IPS-18c (cell line): ENCODE results near the gene FPGS.

Experiments used
- H3K4me3 ChIP-seq: 2 replicates; pipeline ENCODE4 v1.7.0; 2013; ENCODE audit warnings: low read depth, mild to moderate bottlenecking, low read length, moderate library complexity; ENCODE audit not compliant: insufficient read depth
- H3K9me3 ChIP-seq: one replicate; pipeline ENCODE4 v1.6.1; 2013; ENCODE audit warnings: mild to moderate bottlenecking, low read length, moderate library complexity; ENCODE audit not compliant: control insufficient read depth, insufficient read depth

Gene FPGS

DNA sequence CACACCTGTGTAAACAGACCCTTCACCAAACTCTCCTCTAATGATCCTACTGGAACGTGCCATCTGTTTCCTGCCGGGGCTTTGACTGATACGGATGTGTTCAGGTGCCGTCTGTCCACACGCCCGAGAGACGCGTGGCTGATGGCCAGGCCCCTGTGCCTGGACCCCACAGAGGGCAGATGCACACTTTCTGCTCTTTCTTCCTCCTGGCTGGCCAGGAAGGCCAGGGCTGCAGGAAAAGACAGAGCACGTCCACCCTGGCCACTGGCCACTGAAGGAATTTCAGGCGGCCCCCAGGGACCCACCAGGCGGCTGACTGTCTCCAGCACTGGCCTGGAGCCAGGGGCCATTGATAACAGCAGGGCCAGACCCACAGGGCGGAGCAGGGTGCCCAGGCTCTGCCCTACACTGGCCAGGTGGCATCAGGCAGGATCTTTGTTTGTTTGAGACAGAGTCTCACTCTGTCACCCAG is 55.4 kb downstream of the FPGS start:
- no peaks in the 10 kb centered on the region for H3K9me3 ChIP-seq
- H3K4me3 ChIP-seq: no peak overlapping the region

DNA sequence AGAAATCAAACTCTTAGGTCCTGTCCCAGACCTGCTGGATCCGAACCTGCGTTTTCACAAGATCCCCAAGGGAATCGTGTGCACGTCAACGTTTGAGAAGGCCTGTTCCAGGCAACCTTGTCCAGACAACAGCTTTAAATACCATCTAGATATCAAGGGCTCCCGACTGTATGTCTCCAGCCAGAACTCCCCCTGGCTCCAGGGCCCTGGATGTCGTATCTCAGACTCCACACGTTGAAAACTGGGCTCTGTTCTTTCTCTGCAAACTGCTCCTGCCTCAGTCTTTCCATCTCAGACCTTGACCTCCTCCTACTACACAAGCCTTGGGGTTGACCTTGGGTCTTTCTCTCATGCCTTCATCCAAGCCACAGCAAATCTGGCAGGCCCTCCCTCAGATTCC is 57.6 kb downstream of the FPGS start:
- H3K4me3 ChIP-seq: no peak overlapping the region
- no peaks in the 10 kb centered on the region for H3K9me3 ChIP-seq

DNA sequence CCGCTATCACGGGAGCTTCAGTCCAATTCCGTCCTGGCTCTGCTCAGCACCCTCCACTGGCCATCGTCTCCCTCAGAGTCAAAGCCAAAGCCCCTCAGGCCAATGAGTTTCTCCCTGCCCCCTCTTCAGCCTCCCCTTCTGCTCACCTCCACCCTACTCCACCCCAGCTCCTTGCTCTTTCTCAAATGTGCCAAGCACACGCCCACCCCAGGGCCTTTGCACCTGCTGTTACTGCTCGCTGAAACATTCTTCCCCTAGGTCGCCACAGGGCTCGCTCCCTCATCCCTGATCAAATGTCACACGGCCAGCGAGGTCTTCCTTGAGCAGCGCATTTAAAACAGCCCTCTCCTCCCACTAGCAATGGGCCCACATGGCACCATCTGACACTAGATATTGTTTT is 58.1 kb downstream of the FPGS start:
- no peaks in the 10 kb centered on the region for H3K9me3 ChIP-seq
- H3K4me3 ChIP-seq: no peak overlapping the region

DNA sequence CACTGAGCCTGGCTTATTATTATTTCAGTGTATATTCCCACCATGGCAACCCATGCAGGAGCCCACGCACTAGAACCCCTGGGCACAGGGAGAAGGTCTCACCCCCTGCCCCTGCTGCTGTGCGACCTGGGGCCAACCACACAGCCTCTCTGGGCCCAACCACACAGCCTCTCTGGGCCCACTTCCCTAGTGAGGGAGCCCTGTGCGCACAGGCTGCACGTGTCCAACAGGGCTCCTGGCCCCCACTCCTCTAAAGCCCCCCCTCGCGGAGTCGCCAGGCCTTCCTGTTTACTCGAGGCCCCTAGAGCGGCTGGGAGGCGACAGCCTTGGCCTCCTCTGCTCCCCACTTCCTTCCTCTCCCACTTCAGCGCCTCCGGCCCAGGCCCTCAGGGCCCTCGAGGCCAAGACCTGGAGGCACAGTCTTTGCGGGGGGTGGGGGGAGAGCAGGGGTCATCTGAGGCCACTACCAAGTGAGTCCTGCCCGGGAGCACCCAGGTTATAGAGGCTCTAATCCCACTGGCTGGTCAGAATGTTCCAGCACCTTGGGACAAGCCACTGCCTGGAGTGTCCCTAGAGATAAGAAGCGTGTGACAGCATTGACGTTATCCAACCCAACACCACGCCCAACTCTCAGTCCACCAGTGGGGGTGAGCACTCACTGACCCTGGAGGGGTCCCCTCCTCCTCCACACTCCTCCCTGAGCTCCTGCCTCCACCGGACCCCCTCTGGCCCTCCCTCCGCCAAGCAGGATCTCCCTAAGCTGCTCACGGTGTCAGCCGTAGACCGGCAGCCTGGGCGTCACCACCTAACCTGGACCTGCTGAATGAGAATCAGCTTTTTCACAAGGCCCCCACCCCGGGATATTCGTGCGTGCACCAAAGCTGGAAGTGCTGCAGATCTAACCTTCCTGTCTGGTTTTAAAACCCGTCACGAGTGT is 59.7 kb downstream of the FPGS start:
- Histone ChIP-seq H3K9me3 (no peaks in the 10 kb centered on the region), H3K4me3 (no peak overlapping the region)

DNA sequence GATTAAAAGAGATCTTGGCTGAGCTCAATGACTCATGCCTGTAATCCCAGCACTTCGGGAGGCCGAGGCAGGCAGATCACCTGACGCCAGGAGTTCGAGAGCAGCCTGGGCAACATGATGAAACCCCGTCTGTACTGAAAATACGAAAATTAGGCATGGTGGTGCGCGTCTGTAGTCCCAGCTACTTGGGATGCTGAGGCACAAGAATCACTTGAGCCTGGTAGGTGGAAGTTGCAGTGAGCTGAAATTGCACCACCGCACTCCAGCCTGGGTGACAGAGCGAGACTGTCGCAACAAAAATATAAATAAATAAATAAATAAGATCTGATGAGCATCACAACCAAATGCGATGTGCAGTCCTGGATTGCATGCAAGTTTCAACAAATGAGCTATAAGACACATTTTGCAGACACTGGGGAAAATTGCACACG is 60.5 kb downstream of the FPGS start:
- no peak overlapping the region for H3K4me3 ChIP-seq
- no peaks in the 10 kb centered on the region for H3K9me3 ChIP-seq
